ENCODE results near the gene MAN1A1. TPM values are rescaled to one million over a fixed set of nuclear protein-coding genes. Genes with fewer than 3 reads are reported as not detected.

Gene MAN1A1
- total RNA-seq, 1 experiment from 2014 or later, result 14.2 TPM

DNA sequence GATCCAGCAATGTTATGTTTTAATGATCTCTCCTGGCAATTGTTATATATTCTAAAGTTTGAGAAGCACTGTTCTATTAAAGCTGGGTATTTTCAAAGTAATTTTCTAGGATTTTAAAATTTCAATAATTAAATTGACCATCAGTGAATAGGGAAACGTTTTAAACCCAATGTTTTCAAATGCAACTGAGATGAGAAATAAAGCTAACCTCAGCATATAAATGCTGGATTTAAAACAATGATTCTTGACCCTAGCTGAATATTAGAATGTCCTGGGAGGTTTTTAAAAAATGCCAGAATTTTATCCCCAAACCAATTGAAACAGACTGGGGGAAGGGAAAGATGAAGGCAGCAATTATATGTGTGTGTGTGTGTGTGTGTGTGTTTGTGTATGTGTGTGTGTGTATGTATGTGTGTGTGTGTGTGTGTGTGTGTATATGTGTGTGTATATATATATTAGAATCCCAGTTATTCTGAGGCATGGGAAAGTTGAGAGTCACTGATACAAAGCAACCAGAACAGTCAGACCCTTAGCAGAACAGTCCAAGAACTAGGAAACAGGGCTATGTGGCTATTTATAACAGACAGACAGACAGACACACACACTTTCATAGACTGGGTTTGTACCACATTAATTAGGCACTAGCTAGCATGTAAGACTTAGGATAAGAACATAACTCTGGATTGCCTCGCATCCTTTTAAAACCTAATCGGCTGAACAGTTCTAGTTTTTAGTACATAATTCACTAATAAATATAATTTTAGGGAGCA, 107.8 kb downstream of the MAN1A1 start:
- Histone ChIP-seq H3K4me3 (no peak overlapping the region), H3K36me3 (no peaks in the 10 kb centered on the region), H3K9me3 (no peaks in the 10 kb centered on the region), H3K27me3 (no peaks in the 10 kb centered on the region)
- DNase-seq, result no peak

DNA sequence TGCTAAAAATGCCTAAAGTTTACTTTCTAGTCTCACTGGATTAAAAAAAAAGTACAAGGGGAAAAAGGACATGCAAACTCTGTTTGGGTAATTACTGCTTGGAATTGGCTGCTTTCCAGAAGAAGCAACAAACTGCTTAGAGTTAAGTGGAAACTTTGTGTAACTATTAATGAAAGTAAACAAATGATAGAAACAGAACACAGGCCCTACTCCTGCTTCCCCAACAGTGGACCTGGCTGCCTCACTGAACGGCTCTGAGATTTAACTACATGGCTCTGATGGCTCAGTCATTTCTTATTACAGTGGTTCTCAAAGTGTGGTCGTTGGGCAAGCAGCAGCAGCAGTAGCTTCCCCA, 108.5 kb downstream of the MAN1A1 start:
- Histone ChIP-seq H3K9me3 (no peaks in the 10 kb centered on the region), H3K27me3 (no peaks in the 10 kb centered on the region), H3K36me3 (no peaks in the 10 kb centered on the region), H3K4me3 (no peak overlapping the region)
- no peak for DNase-seq

DNA sequence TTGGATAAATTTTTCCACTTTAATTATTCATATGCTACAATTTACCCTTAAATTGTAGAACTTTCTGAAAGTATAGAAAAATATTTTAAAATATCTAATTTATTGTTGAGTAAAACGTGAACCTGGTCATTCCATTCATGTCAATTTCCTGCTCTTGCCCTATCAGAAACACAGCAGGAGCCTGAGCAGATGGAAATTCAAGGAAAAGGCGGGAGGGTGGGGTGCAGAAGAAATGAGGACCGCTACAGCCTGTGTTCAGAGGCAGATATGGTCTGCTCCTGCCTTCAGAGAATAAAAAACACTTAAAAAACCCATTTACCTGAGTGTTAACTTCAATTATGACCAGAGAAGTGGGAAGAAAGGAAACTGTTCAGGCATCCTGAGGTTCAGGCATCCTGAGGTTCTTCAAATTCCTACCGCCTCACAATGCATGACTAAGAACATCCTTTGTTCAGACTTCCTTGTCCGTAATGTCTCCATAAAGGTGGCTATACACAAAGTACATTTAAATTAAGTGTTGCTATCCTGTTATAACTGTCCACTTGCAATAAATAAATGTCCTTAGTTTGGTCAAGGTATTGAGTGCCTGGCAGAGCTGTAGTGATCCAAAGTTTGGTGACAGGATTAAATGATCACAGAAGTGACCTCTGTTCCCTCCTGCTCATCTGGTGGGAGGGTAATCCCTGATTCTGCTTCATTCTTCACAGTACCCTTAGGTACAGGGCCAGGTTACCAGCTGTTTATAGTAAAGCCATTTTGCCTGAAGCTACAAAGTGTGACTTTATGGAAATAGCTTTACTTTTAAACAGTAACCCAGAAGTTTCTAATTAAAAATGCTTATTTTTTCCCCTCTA, 109.1 kb downstream of the MAN1A1 start:
- no peaks in the 10 kb centered on the region for H3K27me3 ChIP-seq

DNA sequence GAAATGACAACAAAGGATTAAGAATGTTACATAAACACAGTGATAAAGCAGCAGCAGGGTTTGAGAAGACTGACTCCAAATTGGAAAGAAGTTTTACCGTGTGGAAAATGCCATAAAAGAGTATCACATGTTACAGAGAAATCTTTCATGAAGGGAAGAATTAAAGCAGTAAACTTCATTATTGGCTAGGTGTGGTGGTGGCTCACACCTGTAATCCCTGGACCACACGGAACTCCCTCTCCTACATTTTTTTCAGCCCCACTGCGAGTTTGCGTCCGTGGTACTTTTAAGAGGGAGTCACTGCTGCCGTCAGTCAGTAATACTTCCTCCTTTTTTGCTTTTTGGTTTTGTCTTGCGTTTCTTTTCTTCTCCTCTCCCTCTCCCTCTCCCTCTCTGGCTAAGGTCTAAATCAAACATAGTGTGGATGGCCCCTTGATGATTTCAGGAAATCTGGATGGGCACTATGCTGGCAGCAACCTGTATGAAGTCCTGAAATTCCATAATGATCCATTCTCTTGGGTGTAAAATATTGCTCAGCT, 112.3 kb downstream of the MAN1A1 start:
- no peak for DNase-seq
- H3K4me3 ChIP-seq, result no peak overlapping the region
- H3K36me3 ChIP-seq, result no peaks in the 10 kb centered on the region
- H3K9me3 ChIP-seq, result 0 out of 2 replicates have a peak, but pooled peaks cover 2% of the 10 kb centered on the region
- H3K27me3 ChIP-seq, result no peaks in the 10 kb centered on the region

More for the DNA sequence above, 109.1 kb downstream of the MAN1A1 start:
- Histone ChIP-seq H3K4me3 (no peak overlapping the region), H3K9me3 (0 out of 2 replicates have a peak, but pooled peaks cover 2% of the 10 kb centered on the region), H3K36me3 (no peaks in the 10 kb centered on the region)
- no peak for DNase-seq

DNA sequence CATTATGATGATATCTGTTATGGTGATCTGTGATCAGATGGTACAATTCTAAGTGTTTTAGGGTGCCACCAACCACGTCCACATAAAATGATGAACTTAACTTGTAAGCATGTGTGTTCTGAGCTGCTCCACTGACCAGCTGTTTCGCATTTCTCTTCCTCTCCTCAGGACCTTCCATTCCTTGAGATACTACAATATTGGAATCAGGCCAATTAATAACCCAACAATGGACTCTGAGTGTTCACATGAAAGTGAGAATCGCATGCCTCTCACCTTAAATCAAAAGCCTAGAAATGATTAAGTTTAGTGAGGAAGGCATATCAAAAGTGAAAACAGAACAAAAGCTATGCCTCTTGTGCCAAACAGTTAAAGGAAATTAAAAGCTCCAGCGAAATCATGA, 114.6 kb downstream of the MAN1A1 start:
- no peaks in the 10 kb centered on the region for H3K36me3 ChIP-seq
- H3K9me3 ChIP-seq, result 0 out of 2 replicates have a peak, but pooled peaks cover 2% of the 10 kb centered on the region
- no peak overlapping the region for H3K4me3 ChIP-seq
- H3K27me3 ChIP-seq, result no peaks in the 10 kb centered on the region
- DNase-seq, result no peak

DNA sequence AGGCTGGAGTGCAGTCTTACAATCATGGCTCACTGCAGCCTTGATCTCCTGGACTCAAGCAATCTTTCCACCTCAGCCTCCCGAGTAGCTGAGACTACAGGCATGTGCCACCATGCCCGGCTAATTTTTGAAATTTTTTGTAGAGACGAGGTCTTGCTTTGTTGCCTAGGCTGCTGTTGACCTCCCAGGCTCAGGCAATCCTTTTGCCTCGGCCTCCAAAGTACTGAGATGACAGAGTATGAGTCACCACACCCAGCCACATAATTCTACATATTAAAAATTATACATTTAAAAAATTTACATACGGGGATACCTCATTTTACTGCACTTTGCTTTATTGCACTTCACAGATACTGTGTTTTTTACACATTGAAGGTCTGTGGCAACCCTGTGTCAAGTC, 115.1 kb downstream of the MAN1A1 start:
- no peak for DNase-seq
- Histone ChIP-seq H3K36me3 (no peaks in the 10 kb centered on the region), H3K27me3 (no peaks in the 10 kb centered on the region), H3K9me3 (0 out of 2 replicates have a peak, but pooled peaks cover 2% of the 10 kb centered on the region), H3K4me3 (no peak overlapping the region)

DNA sequence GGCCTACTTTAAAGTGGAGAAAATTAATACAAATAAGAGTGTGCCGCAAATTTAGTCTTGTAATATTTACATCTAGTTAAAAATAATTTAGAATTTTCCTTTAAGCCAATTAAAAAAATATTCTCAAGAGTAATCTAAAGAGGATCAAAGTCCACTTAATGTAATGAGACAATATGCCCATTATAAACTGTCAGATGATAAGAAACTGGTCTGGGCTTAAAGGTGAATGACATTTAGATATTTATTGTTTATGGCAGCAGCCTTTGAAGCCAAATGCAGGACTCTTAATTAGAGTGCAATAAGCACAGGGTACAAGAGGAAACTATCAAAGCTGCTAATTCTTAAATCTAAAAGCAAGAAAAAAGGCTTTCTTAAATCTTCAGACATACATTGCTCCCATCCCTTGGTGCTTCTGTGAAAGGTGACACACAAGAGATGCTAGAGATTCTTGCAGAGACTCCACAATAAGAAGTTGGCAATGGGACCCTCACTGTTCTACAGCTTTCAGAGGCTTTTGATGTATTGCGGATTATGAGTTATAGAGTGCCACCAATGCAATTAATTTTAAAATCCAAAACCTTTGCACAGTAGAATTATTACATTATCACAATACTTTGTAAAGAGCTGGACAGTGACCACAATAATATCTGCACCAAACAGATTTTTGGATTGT, 116.1 kb downstream of the MAN1A1 start:
- Histone ChIP-seq H3K4me3 (no peak overlapping the region), H3K27me3 (no peaks in the 10 kb centered on the region), H3K36me3 (no peaks in the 10 kb centered on the region), H3K9me3 (0 out of 2 replicates have a peak, but pooled peaks cover 2% of the 10 kb centered on the region)
- no peak for DNase-seq

DNA sequence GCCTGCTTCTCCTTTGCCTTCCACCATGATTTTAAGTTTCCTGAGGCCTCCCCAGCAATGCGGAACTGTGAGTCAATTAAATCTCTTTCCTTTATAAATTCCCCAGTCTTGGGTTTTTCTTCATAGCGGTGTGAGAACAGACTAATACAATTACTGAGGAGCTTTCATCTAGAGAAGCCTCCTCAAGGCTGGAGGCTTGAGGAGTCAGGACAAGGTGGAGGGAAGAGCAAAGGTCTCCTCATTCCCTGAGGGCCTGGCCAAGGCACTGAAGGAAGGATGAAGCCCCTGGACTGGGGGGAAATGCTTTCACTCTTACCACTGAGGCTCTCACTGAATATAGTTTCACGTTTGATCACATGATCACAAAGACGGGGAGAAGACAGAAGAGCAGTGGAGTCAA, 118.2 kb downstream of the MAN1A1 start:
- H3K4me3 ChIP-seq, result no peak overlapping the region
- 0 out of 2 replicates have a peak, but pooled peaks cover 2% of the 10 kb centered on the region for H3K9me3 ChIP-seq
- no peak for DNase-seq
- H3K27me3 ChIP-seq, result no peaks in the 10 kb centered on the region
- no peaks in the 10 kb centered on the region for H3K36me3 ChIP-seq

DNA sequence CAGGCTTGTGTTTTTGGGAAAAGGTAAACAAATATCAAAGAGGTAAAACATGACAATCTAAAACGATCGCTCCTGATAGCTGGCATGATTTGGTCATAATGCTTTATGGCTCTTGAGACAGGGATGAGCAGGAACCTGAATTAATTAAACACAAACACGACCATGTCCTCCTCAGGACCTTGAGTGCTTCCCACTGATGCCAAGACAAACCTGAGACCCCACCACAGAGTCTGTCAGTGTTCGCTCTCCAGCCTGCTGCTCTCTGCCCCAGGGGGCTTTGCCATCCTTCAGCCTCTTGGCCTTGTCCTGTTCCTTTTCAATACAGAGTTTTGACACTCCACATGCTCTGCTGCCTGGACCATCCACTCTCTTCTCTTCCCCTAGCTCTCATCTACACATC, 119.4 kb downstream of the MAN1A1 start:
- H3K9me3 ChIP-seq, result no peaks in the 10 kb centered on the region
- H3K4me3 ChIP-seq, result no peak overlapping the region
- no peaks in the 10 kb centered on the region for H3K27me3 ChIP-seq
- no peaks in the 10 kb centered on the region for H3K36me3 ChIP-seq
- DNase-seq, result no peak

DNA sequence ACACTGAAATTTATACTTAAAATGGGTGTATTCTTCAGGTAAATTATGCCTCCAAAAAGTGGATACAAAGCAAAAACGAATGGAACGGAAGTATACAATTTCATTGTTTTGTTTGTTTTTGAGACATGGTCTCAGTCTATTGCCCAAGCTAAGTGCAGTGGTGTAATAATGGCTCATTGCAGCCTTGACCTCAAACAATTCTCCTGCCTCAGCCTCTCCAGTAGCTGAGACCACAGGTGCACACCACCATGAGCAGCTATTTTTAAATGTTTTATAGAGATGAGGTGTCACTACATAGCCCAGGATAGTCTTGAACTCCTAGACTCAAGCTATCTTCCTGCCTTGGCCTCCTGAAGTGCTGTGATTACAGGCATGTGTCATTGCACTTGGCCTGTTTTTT, 122.2 kb downstream of the MAN1A1 start:
- H3K9me3 ChIP-seq, result no peaks in the 10 kb centered on the region
- H3K4me3 ChIP-seq, result no peak overlapping the region
- H3K36me3 ChIP-seq, result no peaks in the 10 kb centered on the region
- H3K27me3 ChIP-seq, result no peaks in the 10 kb centered on the region
- DNase-seq, result no peak

DNA sequence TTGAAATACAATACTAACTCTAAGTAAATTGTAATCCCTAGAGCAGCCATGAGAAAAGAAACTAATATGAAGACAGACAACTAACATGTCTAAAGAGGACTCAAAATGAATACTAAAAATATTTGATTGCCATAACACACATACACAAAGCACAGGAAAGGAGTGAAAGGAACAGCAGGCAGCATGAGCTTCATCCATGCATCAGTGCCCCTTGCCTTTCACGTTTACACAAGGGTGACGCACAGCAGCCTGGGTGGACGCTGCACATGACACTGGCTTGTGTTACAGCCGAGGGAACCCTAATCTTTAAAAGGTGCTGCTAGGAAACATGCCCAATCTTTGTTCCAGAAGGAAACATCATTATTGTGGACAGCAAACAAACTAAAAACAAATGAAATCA, 123.5 kb downstream of the MAN1A1 start:
- no peaks in the 10 kb centered on the region for H3K27me3 ChIP-seq
- H3K36me3 ChIP-seq, result no peaks in the 10 kb centered on the region
- DNase-seq, result no peak
- no peak overlapping the region for H3K4me3 ChIP-seq
- H3K9me3 ChIP-seq, result no peaks in the 10 kb centered on the region

DNA sequence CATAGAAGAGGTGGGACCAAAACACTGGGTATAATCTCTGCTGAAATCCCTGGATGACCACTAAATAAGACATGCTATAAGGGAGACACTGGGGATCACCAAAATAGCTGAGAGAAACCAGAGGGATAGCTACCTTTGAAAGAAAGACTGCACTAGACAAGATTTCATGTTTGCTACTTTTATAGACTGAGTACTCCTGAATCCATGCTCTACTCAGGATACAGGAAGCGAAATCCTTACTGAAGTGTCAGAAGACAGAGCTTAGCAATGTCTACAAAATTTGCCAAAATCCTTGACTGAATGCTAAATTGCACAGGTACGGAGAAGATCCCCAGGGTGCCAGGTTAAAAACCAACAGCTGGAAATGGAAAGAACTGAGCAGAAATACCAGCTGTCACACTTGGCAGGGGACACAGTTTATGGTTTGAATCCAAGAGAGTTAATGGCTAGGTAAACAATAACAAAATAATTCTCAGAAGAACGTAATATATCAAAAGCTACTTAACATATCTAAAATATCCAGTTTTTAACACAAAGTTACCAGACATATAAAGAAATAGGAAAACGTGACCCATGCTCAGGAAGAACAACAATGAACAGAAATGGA, 125.4 kb downstream of the MAN1A1 start:
- H3K36me3 ChIP-seq, result no peaks in the 10 kb centered on the region
- H3K27me3 ChIP-seq, result no peaks in the 10 kb centered on the region
- no peak overlapping the region for H3K4me3 ChIP-seq
- DNase-seq, result no peak
- no peaks in the 10 kb centered on the region for H3K9me3 ChIP-seq

DNA sequence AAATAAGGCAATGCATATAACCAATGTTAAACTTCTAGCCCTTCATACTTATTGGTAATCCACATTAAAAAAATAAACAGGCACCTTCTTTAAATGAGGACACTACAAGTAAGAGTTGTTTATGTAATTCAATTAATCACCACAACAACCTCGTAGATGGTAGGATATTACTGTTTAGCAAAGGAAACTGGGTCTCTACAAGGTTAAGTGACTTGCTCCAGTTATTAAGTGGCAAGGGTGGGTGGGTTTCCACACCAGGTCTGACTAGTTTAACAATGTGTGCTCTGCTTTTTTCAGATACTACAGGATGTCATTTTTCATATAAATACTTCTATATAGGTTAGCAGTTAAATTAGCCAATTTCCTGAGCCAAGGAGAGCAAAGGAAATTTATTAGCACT, 129.1 kb downstream of the MAN1A1 start:
- no peaks in the 10 kb centered on the region for H3K9me3 ChIP-seq
- no peaks in the 10 kb centered on the region for H3K27me3 ChIP-seq
- H3K4me3 ChIP-seq, result no peak overlapping the region
- no peaks in the 10 kb centered on the region for H3K36me3 ChIP-seq
- DNase-seq, result no peak

DNA sequence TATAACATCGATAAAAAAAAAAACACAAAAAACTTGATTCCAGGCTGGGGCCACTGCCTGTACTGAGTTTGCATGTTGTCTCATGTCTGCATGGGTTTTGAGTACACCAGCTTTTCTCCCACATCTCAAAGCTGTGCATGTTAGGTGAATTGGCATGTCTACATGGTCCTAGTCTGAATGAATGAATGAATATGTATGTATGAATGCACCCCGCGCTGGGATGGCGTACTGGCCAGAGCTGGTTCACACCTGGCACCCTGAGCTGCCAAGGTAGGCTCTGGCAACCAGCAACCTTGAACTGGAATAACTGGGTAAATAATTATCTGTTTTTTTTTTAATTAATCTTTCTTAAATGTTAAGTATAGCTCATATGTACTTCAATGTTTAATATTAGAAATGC, 131.0 kb downstream of the MAN1A1 start:
- no peaks in the 10 kb centered on the region for H3K27me3 ChIP-seq
- no peak overlapping the region for H3K4me3 ChIP-seq
- H3K36me3 ChIP-seq, result no peaks in the 10 kb centered on the region
- DNase-seq, result no peak
- H3K9me3 ChIP-seq, result no peaks in the 10 kb centered on the region

DNA sequence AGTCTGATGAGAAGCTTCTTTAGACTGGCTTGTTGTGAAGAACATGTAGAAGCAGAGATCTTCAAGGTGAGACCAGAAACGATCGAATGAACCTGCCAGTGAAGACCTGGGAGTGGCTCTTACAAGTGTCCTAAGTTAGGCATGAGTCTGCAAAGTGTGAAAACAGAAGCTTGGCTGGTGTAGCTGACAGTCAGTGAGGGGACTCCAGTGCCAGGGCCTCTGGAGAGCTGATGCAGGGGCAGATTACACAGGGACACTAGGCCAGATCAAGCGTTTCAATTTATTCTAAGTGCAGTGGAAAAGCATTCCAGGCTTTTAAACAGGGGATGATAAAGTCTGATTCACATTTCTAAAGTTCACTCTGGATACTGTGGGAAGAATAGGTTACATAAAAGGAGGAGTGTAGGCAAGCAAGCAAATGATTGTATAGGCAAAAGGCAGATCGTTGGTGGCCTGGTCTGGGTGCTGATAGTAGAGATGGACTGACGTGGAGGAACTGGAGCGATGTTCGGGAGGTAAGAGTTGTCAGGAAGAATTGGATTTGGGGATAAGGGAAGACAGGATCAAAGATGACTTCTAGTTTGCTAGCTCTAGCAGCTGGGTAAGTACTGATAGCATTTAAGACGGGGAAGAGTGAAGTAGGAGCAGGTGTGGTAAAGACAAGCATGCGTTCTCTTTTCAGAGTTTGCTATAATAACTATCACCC, 133.5 kb downstream of the MAN1A1 start:
- Histone ChIP-seq H3K27me3 (no peaks in the 10 kb centered on the region), H3K9me3 (no peaks in the 10 kb centered on the region), H3K4me3 (no peak overlapping the region), H3K36me3 (no peaks in the 10 kb centered on the region)
- DNase-seq, result no peak

DNA sequence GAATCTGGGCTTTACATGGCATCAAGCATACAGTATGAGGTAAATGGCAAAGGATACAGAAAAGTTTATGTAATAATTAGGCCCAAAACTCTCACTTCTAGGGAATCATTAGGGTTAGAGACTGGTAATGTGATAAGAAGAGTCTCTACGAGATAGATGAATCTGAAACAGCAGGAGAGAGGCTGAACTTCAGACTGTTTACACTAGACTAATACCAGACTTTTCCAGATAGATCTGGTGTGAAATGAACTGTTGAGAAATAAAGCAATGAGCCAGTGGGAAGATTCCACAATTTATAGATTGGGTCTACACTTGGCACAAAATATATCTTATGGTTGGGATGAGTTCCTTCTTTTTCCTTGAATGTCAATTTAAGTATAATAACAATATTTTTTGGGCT, 134.3 kb downstream of the MAN1A1 start:
- H3K4me3 ChIP-seq, result no peak overlapping the region
- no peaks in the 10 kb centered on the region for H3K9me3 ChIP-seq
- no peaks in the 10 kb centered on the region for H3K27me3 ChIP-seq
- DNase-seq, result no peak
- no peaks in the 10 kb centered on the region for H3K36me3 ChIP-seq

All from MG63 (cell line).